ENCODE results near the gene SRGAP1. TPM values are rescaled to one million over a fixed set of nuclear protein-coding genes. Genes with fewer than 3 reads are reported as not detected.
A peak's percentile ranks its signal among the peaks of the same experiment; 100 is the strongest.

SRGAP1 gene
- total and polyA plus RNA-seq, 2 of the 4 experiments (the other 2 are of a cell fraction), result 10.0 to 10.2 TPM

- ATAC-seq (ENCODE audit: low read depth), result no peak
- no peak overlapping the region for H2AK9ac ChIP-seq (replicated peaks; ENCODE audit: low read depth, low read length, poor library complexity)
- H4K91ac ChIP-seq (ENCODE audit: insufficient read depth, low read depth, low read length), result peak overlapping the region; percentile 91
- H3K4ac ChIP-seq (ENCODE audit: low read depth, low read length), result peak overlapping the region; percentile 79
- no peak for DNase-seq
- TF ChIP-seq CEBPB (IDR thresholded peaks at IDR 0.05; ENCODE audit: low read depth, low read length) (no peak), POLR2A (IDR thresholded peaks at IDR 0.05; ENCODE audit: low read depth, low read length) (no peak; the same call in 1 of the 2 replicates), CTCF (conservative IDR thresholded peaks at IDR 0.05; ENCODE audit: low read depth, low read length) (no peak), MAFK (IDR thresholded peaks at IDR 0.05; ENCODE audit: low read depth, low read length) (peak; percentile 57)
- in situ Hi-C loops (cut with MboI; ENCODE audit: low sequenced_read_pairs), result no loop called here
- peak overlapping the region; percentile 93 for H3K14ac ChIP-seq (replicated peaks; ENCODE audit: low read depth, low read length)
- H3K4me2 ChIP-seq (ENCODE audit: low read depth, low read length), result peak overlapping the region; percentile 75
- dilution Hi-C loops (cut with HindIII; ENCODE audit: low sequenced_read_pairs, unreplicated experiment), result no loop called here
- peaks cover 6% of the 10 kb centered on the region for H4K20me1 ChIP-seq (ENCODE audit: insufficient read depth, low read length)
- H3K4me3 ChIP-seq (ENCODE audit: insufficient read depth, low read depth, low read length), result no peak overlapping the region
- H2BK20ac ChIP-seq (ENCODE audit: low read depth, low read length), result peak overlapping the region; percentile 97
- peak overlapping the region; percentile 37 to 94 for H4K8ac ChIP-seq (ENCODE audit: low read depth in 2 of 2, low read length in 2 of 2)
- no peaks in the 10 kb centered on the region for H3K27me3 ChIP-seq (ENCODE audit: control insufficient read depth, insufficient read depth, low read length)
- H3K4me1 ChIP-seq (ENCODE audit: control insufficient read depth, insufficient read depth, low read length), result peaks cover 23% of the 10 kb centered on the region
- CTCF ChIA-PET, result interaction anchor here (0.8 to 1.4 kb wide), 2 partner anchors 42 to 73 kb away, joined by 3 to 4 read pairs; no protein-coding TSS in a partner anchor
- H3K9ac ChIP-seq (ENCODE audit: low read depth, low read length), result peak overlapping the region; percentile 62; the same call in 1 of the 2 replicates
- peak overlapping the region; percentile 83 for H2AK5ac ChIP-seq (ENCODE audit: low read depth, low read length)
- peaks cover 14% of the 10 kb centered on the region for H3K9me1 ChIP-seq (ENCODE audit: insufficient read depth, low read length)
- peaks cover 22 to 60% of the 10 kb centered on the region in 2 experiments for H3K79me1 ChIP-seq (ENCODE audit: low read depth in 1 of 2, low read length in 2 of 2)
- peak overlapping the region; percentile 99 for H3K27ac ChIP-seq (ENCODE audit: insufficient read depth, low read length)
- no peak overlapping the region for H2AFZ ChIP-seq (replicated peaks; ENCODE audit: low read length, poor library complexity)
- H3K23ac ChIP-seq (ENCODE audit: low read depth, low read length), result peak overlapping the region; percentile 91
- peak overlapping the region; percentile 99 for H2BK5ac ChIP-seq (ENCODE audit: low read depth, low read length, poor library complexity, severe bottlenecking)
- peak overlapping the region; percentile 94; the same call in 2 of the 3 replicates for H2BK15ac ChIP-seq (ENCODE audit: low read depth, low read length)
- peak overlapping the region; percentile 87 for H4K5ac ChIP-seq (ENCODE audit: low read depth, low read length)
- H3K9me3 ChIP-seq (ENCODE audit: control insufficient read depth, insufficient read depth, low read length), result no peaks in the 10 kb centered on the region
- peak overlapping the region; percentile 93 for H2BK120ac ChIP-seq (ENCODE audit: low read depth, low read length)
- BruUV-seq (replicated peaks), result no TSS peak
- H3K18ac ChIP-seq (ENCODE audit: low read depth, low read length), result peak overlapping the region; percentile 94
- no peaks in the 10 kb centered on the region for H3K36me3 ChIP-seq (ENCODE audit: control insufficient read depth, insufficient read depth, low read length)
- POLR2A ChIA-PET (ENCODE audit: unreplicated experiment), result no interaction called here
- H3K56ac ChIP-seq (ENCODE audit: extremely low read depth, insufficient read depth, low read length), result peak overlapping the region; percentile 97
- intact Hi-C loops (cut with micrococcal nuclease), result loop anchor here (5.0 to 10.0 kb wide), 3 partner anchors 55 to 337 kb away; no protein-coding TSS in a partner anchor
- WGBS, 2 experiments (ENCODE audit: extremely low coverage in 2 of 2, insufficient read length in 1 of 2), result no CpG with 5 or more reads among the region's 3 CpGs
Measured at GRCh38 chr12:63917477-63917862, 73.0 kb downstream of the SRGAP1 start.
